BLaER1 treated with 17β-estradiol and CSF1 and Interleukin-3, amounts not matched to agents 10 nM and 100 nM (cell line): ENCODE data around the gene CD72.
"Not testable (repeated sequence)": the region's sequence is repeated elsewhere in the genome, so short reads cannot be mapped to it uniquely, and the experiment has no call there.

Experiments used
- H3K27ac ChIP-seq, 11 experiments: shearing (Covaris generic); formaldehyde crosslinking; 2 replicates each; pipeline ENCODE4 v1.8.1; 2022
- H3K27me3 ChIP-seq, 11 experiments: shearing (Covaris generic); formaldehyde crosslinking; 2 replicates each; pipeline ENCODE4 v1.8.1; 2022
- H3K36me3 ChIP-seq, 11 experiments: shearing (Covaris generic); formaldehyde crosslinking; 2 replicates each; pipeline ENCODE4 v1.8.1; 2022
- H3K4me1 ChIP-seq, 10 experiments: shearing (Covaris generic); formaldehyde crosslinking; 2 replicates each; pipeline ENCODE4 v1.8.1; 2022
- H3K4me2 ChIP-seq, 11 experiments: shearing (Covaris generic); formaldehyde crosslinking; 2 replicates each; pipeline ENCODE4 v1.8.1; 2022
- H3K4me3 ChIP-seq, 10 experiments: shearing (Covaris generic); formaldehyde crosslinking; 2 replicates each; pipeline ENCODE4 v1.8.1; 2022
- H3K9ac ChIP-seq, 11 experiments: shearing (Covaris generic); formaldehyde crosslinking; 2 replicates each; pipeline ENCODE4 v1.8.1; 2022
- H3K9me3 ChIP-seq, 11 experiments: shearing (Covaris generic); formaldehyde crosslinking; replicated peaks in 1 of 11; 2 replicates each; pipeline ENCODE4 v1.8.1; 2022
- H4K20me1 ChIP-seq, 11 experiments: shearing (Covaris generic); formaldehyde crosslinking; 2 replicates each; pipeline ENCODE4 v1.8.1; 2022
- Cebpa-rat ChIP-seq, 11 experiments: shearing (Covaris generic); IDR thresholded peaks; 2 replicates each; pipeline ENCODE4 v1.8.1; 2022

The CD72 gene

GRCh38 chr9:35617548-35617947, 665 bp downstream of the CD72 start:
- Histone ChIP-seq H4K20me1 (peaks cover 0 to 16% (median 0%) of the 10 kb centered on the region in 11 experiments; a peak in 3 of 22 replicates), H3K27me3 (no peaks in the 10 kb centered on the region), H3K4me1 (peaks cover 74 to 98% (median 85%) of the 10 kb centered on the region in 10 experiments), H3K4me2 (peak overlapping the region; percentile 85 to 100 (median 96)), H3K27ac (peak overlapping the region; percentile 68 to 97 (median 94)), H3K4me3 (peak overlapping the region; percentile 56 to 70 (median 62)), H3K36me3 (peaks cover 0 to 40% (median 25%) of the 10 kb centered on the region in 11 experiments; a peak in 16 of 22 replicates), H3K9ac (peak overlapping the region; percentile 70 to 84 (median 76)), H3K9me3 (no peaks in the 10 kb centered on the region)
- no peak for TF ChIP-seq Cebpa-rat (IDR thresholded peaks at IDR 0.05)

- Histone ChIP-seq H3K4me1 (peaks cover 69 to 98% (median 80%) of the 10 kb centered on the region in 10 experiments), H4K20me1 (peaks cover 0 to 21% (median 0%) of the 10 kb centered on the region in 11 experiments; a peak in 3 of 22 replicates), H3K27ac (peak overlapping the region; percentile 68 to 97 (median 94)), H3K9me3 (no peaks in the 10 kb centered on the region), H3K9ac (peak overlapping the region; percentile 70 to 84 (median 76)), H3K36me3 (peaks cover 3 to 47% (median 31%) of the 10 kb centered on the region in 11 experiments; a peak in 17 of 22 replicates), H3K4me3 (peak overlapping the region; percentile 56 to 70 (median 62)), H3K27me3 (no peaks in the 10 kb centered on the region), H3K4me2 (peak overlapping the region; percentile 85 to 100 (median 96))
- no peak for TF ChIP-seq Cebpa-rat (IDR thresholded peaks at IDR 0.05)
Observed at GRCh38 chr9:35616681-35617459, 1.3 kb downstream of the CD72 start.

DNA sequence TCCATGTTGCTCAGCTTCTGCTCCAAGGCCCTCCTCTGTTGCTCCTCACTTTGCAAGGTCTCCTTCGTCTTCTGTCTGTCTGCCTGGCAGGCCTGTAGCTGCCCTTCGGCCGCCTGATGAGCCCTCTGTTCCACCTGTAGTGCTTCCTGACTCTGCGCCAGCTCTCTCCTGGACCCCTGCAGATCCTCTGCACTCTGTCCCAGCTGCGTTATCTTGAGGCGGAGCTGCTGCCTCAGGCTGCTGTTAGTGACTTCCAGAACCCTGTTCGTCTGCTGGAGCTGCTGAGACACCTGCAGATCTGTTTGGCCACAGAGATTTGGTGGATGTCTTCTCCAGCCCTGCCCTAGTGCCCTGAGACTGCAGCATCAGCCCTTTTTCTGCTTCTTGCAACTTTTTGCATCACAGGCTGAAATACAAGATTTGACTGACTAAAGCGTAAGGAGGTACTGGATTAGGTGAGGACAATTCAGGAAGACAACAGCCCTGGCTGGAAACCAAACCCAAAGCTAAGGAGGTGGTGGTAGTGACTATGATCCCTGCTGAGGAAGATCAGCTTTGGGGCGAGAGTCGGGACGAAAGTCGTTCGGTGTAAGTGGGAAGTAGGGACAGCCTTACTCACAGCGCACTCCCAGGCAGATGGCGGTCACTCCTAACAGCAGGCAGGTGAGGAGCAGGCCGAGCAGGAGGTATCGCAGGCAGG, 2.1 kb downstream of the CD72 start:
- no peaks in the 10 kb centered on the region for H3K9me3 ChIP-seq
- H3K4me3 ChIP-seq: peak overlapping the region; percentile 56 to 70 (median 62); a peak in 19 of 20 replicates
- peak overlapping the region in 10 of 11 experiments; percentile 73 to 84 (median 78); a peak in 18 of 22 replicates for H3K9ac ChIP-seq
- H3K4me1 ChIP-seq: peaks cover 63 to 97% (median 75%) of the 10 kb centered on the region in 10 experiments
- no peak for TF ChIP-seq Cebpa-rat (IDR thresholded peaks at IDR 0.05)
- peaks cover 5 to 54% (median 35%) of the 10 kb centered on the region in 11 experiments; a peak in 17 of 22 replicates for H3K36me3 ChIP-seq
- peaks cover 0 to 22% (median 0%) of the 10 kb centered on the region in 11 experiments; a peak in 3 of 22 replicates for H4K20me1 ChIP-seq
- no peaks in the 10 kb centered on the region for H3K27me3 ChIP-seq
- peak overlapping the region in 9 of 11 experiments; percentile 68 to 97 (median 94); a peak in 18 of 22 replicates for H3K27ac ChIP-seq
- H3K4me2 ChIP-seq: peak overlapping the region; percentile 85 to 100 (median 96)

DNA sequence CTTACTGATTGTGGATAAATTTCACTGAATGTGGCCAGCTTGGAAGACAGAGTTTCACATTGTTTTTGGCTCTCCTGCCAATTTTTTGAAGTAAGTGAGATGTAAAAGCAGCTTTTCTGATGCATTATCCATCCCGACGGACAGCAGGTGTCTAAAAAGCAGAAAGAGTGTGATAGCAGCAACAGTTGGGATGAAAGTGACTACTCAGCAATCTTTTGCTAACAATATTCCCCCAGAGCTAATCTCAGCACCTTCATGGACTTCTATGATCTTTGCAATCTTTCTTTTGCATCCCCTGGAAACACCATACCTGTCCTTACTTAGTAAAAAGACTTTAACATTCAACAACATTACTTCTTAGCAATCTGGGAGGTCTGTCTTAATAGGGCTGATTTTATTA, 5.4 kb downstream of the CD72 start:
- Histone ChIP-seq H3K4me2 (peak overlapping the region in 1 of 11 experiments; percentile 17; a peak in 1 of 22 replicates), H3K9me3 (no peaks in the 10 kb centered on the region), H3K36me3 (peaks cover 29 to 87% (median 62%) of the 10 kb centered on the region in 11 experiments), H3K27ac (no peak overlapping the region), H3K9ac (no peak overlapping the region), H3K27me3 (no peaks in the 10 kb centered on the region), H3K4me1 (peaks cover 31 to 83% (median 53%) of the 10 kb centered on the region in 10 experiments), H3K4me3 (no peak overlapping the region), H4K20me1 (peaks cover 0 to 43% (median 13%) of the 10 kb centered on the region in 11 experiments; a peak in 11 of 22 replicates)
- no peak for TF ChIP-seq Cebpa-rat (IDR thresholded peaks at IDR 0.05)

- Histone ChIP-seq H3K4me1 (peaks cover 30 to 83% (median 52%) of the 10 kb centered on the region in 10 experiments), H4K20me1 (peaks cover 0 to 49% (median 18%) of the 10 kb centered on the region in 11 experiments; a peak in 14 of 22 replicates), H3K9ac (peak overlapping the region in 1 of 11 experiments; percentile 18; a peak in 1 of 22 replicates), H3K36me3 (peaks cover 36 to 95% (median 70%) of the 10 kb centered on the region in 11 experiments), H3K4me2 (peak overlapping the region in 4 of 11 experiments; percentile 6 to 29 (median 22); a peak in 4 of 22 replicates)
- not testable (repeated sequence) for H3K4me3 ChIP-seq, H3K27me3 ChIP-seq, H3K9me3 ChIP-seq, H3K27ac ChIP-seq
Observed at GRCh38 chr9:35612066-35612465, 6.1 kb downstream of the CD72 start.

DNA sequence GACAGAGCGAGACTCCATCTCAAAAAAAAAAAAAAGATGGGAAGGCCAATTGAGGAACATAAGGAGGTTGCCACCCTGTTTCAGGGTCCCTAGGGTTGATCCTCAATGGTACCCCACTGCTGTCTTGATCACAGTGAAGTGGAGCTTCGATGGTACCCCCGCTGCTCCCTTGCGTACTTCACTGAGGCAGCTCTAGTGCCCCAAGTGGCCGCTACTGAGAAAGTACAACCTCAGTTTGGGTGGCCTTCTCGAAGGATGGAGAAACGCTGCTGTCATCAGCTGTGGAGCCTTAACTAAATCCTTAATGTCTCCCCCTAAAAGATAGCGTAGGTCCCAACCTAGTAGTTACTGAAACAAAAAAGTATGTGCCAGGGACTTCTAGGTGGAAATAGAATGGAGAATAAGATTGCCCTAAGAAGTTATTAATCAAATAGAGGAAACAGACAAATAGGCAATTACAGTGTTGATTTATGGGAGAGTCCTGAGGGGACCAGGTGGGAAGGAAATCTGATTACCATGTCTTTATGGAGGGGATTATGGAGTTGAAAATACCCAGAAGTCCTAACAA, 6.9 kb downstream of the CD72 start:
- no peaks in the 10 kb centered on the region for H3K27me3 ChIP-seq
- H3K9ac ChIP-seq: no peak overlapping the region; a peak in 1 of 22 replicates
- no peak overlapping the region for H3K4me3 ChIP-seq
- peaks cover 37 to 97% (median 72%) of the 10 kb centered on the region in 11 experiments for H3K36me3 ChIP-seq
- H3K9me3 ChIP-seq: no peaks in the 10 kb centered on the region
- H3K4me1 ChIP-seq: peaks cover 31 to 83% (median 52%) of the 10 kb centered on the region in 10 experiments
- peaks cover 5 to 57% (median 26%) of the 10 kb centered on the region in 11 experiments; a peak in 17 of 22 replicates for H4K20me1 ChIP-seq
- no peak for TF ChIP-seq Cebpa-rat (IDR thresholded peaks at IDR 0.05)
- no peak overlapping the region for H3K27ac ChIP-seq
- peak overlapping the region in 3 of 11 experiments; percentile 6 to 27 (median 18); a peak in 3 of 22 replicates for H3K4me2 ChIP-seq

GRCh38 chr9:35609820-35610163, 8.4 kb downstream of the CD72 start:
- Histone ChIP-seq H4K20me1 (peaks cover 11 to 55% (median 30%) of the 10 kb centered on the region in 11 experiments; a peak in 18 of 22 replicates), H3K4me1 (peaks cover 21 to 75% (median 43%) of the 10 kb centered on the region in 10 experiments), H3K9ac (peak overlapping the region in 3 of 11 experiments; percentile 24 to 42 (median 31); a peak in 2 of 22 replicates), H3K27ac (peak overlapping the region in 3 of 11 experiments; percentile 5 to 44 (median 8); a peak in 2 of 22 replicates), H3K4me2 (0 out of 22 replicates have a peak overlapping the region, but pooled peaks of 1 of the 11 experiments have one; percentile 1), H3K27me3 (no peaks in the 10 kb centered on the region), H3K36me3 (peaks cover 37 to 82% (median 65%) of the 10 kb centered on the region in 11 experiments), H3K4me3 (no peak overlapping the region), H3K9me3 (no peaks in the 10 kb centered on the region)
- no peak for TF ChIP-seq Cebpa-rat (IDR thresholded peaks at IDR 0.05)
